ENCODE results near the gene OTOA. TPM values are rescaled to one million over a fixed set of nuclear protein-coding genes. Genes with fewer than 3 reads are reported as not detected.
A peak's percentile ranks its signal among the peaks of the same experiment; 100 is the strongest.
"Not testable (repeated sequence)": the region's sequence is repeated elsewhere in the genome, so short reads cannot be mapped to it uniquely, and the experiment has no call there.

OTOA gene
- total RNA-seq, 2 donors from 2014 or later = 0.25 to 0.33 TPM

GRCh38 chr16:21801538-21802374 lies 138.0 kb downstream of the OTOA start:
- not testable (repeated sequence) for H3K36me3 Mint-ChIP-seq; DNase-seq (ENCODE audit: low spot score); H3K27ac Mint-ChIP-seq; H3K4me3 Mint-ChIP-seq; H3K9me3 Mint-ChIP-seq; H3K27me3 Mint-ChIP-seq; H3K4me1 Mint-ChIP-seq (ENCODE audit: low read depth in 2 of 2); ATAC-seq

GRCh38 chr16:21802375-21802663 lies 138.6 kb downstream of the OTOA start:
- H3K27ac Mint-ChIP-seq; H3K4me3 Mint-ChIP-seq; DNase-seq (ENCODE audit: low spot score); H3K4me1 Mint-ChIP-seq (ENCODE audit: low read depth in 2 of 2); H3K27me3 Mint-ChIP-seq; H3K9me3 Mint-ChIP-seq; H3K36me3 Mint-ChIP-seq: not testable (repeated sequence)
- ATAC-seq = peak in 1 of 2 donors; percentile 57

Other genes starting within 250 kb of the OTOA start
- gene METTL9, start 64.4 kb upstream of the OTOA start, total RNA-seq = 100 to 1,000 TPM; 104 to 114 TPM
- not detected for gene IGSF6, start 11.4 kb upstream of the OTOA start, total RNA-seq
- gene NPIPB4, start 193.8 kb downstream of the OTOA start, total RNA-seq = 100 to 1,000 TPM; 283 to 712 TPM